Measurements from ENCODE around the gene ZNF410. TPM values are rescaled to one million over a fixed set of nuclear protein-coding genes. Genes with fewer than 3 reads are reported as not detected.

Gene ZNF410
- polyA plus RNA-seq, 1 donor from 2014 or later, result 73.7 TPM

GRCh38 chr14:73859145-73859544, 27.5 kb upstream of the ZNF410 start:
- TF ChIP-seq POLR2AphosphoS5 (IDR thresholded peaks at IDR 0.05), result no peak
- TF ChIP-seq SMC3 (conservative IDR thresholded peaks at IDR 0.05; ENCODE audit: poor library complexity), result no peak
- TF ChIP-seq CTCF (IDR thresholded peaks at IDR 0.05; ENCODE audit: poor library complexity, severe bottlenecking), result no peak
- no peak for TF ChIP-seq REST (IDR thresholded peaks at IDR 0.05; ENCODE audit: borderline replicate concordance)
- TF ChIP-seq EP300 (conservative IDR thresholded peaks at IDR 0.05; ENCODE audit: poor library complexity, severe bottlenecking), result no peak
- no peak for TF ChIP-seq EZH2 (IDR thresholded peaks at IDR 0.05; ENCODE audit: borderline replicate concordance, insufficient read depth, low read length, poor library complexity, severe bottlenecking)
- TF ChIP-seq TAF1 (IDR thresholded peaks at IDR 0.05; ENCODE audit: low read depth), result no peak
- no peak for TF ChIP-seq RAD21 (conservative IDR thresholded peaks at IDR 0.05)
- no peaks in the 10 kb centered on the region for H3K9me2 ChIP-seq (ENCODE audit: insufficient read depth, low read length)
- no peaks in the 10 kb centered on the region for H4K20me1 ChIP-seq (ENCODE audit: insufficient read depth)
- H3K4me3 ChIP-seq (ENCODE audit: low read length), result no peak overlapping the region
- H3K9me3 ChIP-seq (ENCODE audit: low read length), result no peaks in the 10 kb centered on the region
- H3K27me3 ChIP-seq (ENCODE audit: insufficient read depth, low read depth, low read length), result no peaks in the 10 kb centered on the region
- no peak overlapping the region for H3K4me2 ChIP-seq (ENCODE audit: low read length)
- no peak overlapping the region for H3K27ac ChIP-seq (ENCODE audit: low read length)
- H3K79me2 ChIP-seq (replicated peaks; ENCODE audit: insufficient read depth, low read length), result no peaks in the 10 kb centered on the region
- H3F3A ChIP-seq (ENCODE audit: insufficient read depth, low read length, poor library complexity, severe bottlenecking), result no peaks in the 10 kb centered on the region
- no peaks in the 10 kb centered on the region for H3K36me3 ChIP-seq (ENCODE audit: insufficient read depth, low read length)
- H2AFZ ChIP-seq (ENCODE audit: low read depth, low read length), result no peak overlapping the region
- no peak overlapping the region for H3K9ac ChIP-seq (ENCODE audit: low read length)

GRCh38 chr14:73861073-73861472, 25.6 kb upstream of the ZNF410 start:
- no peak overlapping the region for H3K27ac ChIP-seq (ENCODE audit: low read length)
- no peaks in the 10 kb centered on the region for H3K79me2 ChIP-seq (replicated peaks; ENCODE audit: insufficient read depth, low read length)
- H3K9me2 ChIP-seq (ENCODE audit: insufficient read depth, low read length), result no peaks in the 10 kb centered on the region
- no peak overlapping the region for H3K4me3 ChIP-seq (ENCODE audit: low read length)
- no peaks in the 10 kb centered on the region for H3K27me3 ChIP-seq (ENCODE audit: insufficient read depth, low read depth, low read length)
- H2AFZ ChIP-seq (ENCODE audit: low read depth, low read length), result no peak overlapping the region
- no peaks in the 10 kb centered on the region for H3F3A ChIP-seq (ENCODE audit: insufficient read depth, low read length, poor library complexity, severe bottlenecking)
- H3K4me2 ChIP-seq (ENCODE audit: low read length), result no peak overlapping the region
- no peaks in the 10 kb centered on the region for H3K36me3 ChIP-seq (ENCODE audit: insufficient read depth, low read length)
- H4K20me1 ChIP-seq (ENCODE audit: insufficient read depth), result no peaks in the 10 kb centered on the region
- TF ChIP-seq MXI1 (conservative IDR thresholded peaks at IDR 0.05; ENCODE audit: poor library complexity, severe bottlenecking) (no peak), TAF1 (IDR thresholded peaks at IDR 0.05; ENCODE audit: low read depth) (no peak), CTCF (IDR thresholded peaks at IDR 0.05; ENCODE audit: poor library complexity, severe bottlenecking) (no peak), RAD21 (conservative IDR thresholded peaks at IDR 0.05) (no peak), POLR2AphosphoS5 (IDR thresholded peaks at IDR 0.05) (no peak), REST (IDR thresholded peaks at IDR 0.05; ENCODE audit: borderline replicate concordance) (no peak), EP300 (conservative IDR thresholded peaks at IDR 0.05; ENCODE audit: poor library complexity, severe bottlenecking) (no peak), EZH2 (IDR thresholded peaks at IDR 0.05; ENCODE audit: borderline replicate concordance, insufficient read depth, low read length, poor library complexity, severe bottlenecking) (no peak), SMC3 (conservative IDR thresholded peaks at IDR 0.05; ENCODE audit: poor library complexity) (no peak)
- no peak overlapping the region for H3K9ac ChIP-seq (ENCODE audit: low read length)
- no peaks in the 10 kb centered on the region for H3K9me3 ChIP-seq (ENCODE audit: low read length)

All from neural cell (in vitro differentiated cells).